SK-N-SH treated with all-trans-retinoic acid at 6 μM for 48 hours (cell line): Measurements from ENCODE around the gene SP110.
"Not testable (repeated sequence)": the region's sequence is repeated elsewhere in the genome, so short reads cannot be mapped to it uniquely, and the experiment has no call there.

Experiments
- ATAC-seq: fragments of 200-7000 bp; cut with Tn5 transposase; 3 replicates; pipeline ENCODE4 v1.9.1; 2020; ENCODE audit warnings: mild to moderate bottlenecking, moderate library complexity
- ARNTL ChIP-seq: fragments of 450-650 bp; formaldehyde crosslinking; IDR thresholded peaks from 2 replicates; pipeline ENCODE4 v1.5.0; 2020; ENCODE audit warnings: low read depth, mild to moderate bottlenecking, moderate library complexity, borderline replicate concordance
- CSDC2 ChIP-seq: fragments of 250-450 bp; sonication (Bioruptor Pico); IDR thresholded peaks from 2 replicates; pipeline ENCODE4 v1.5.0; 2020; ENCODE audit warnings: mild to moderate bottlenecking, moderate library complexity
- ESRRG ChIP-seq: fragments of 250-450 bp; sonication (Bioruptor Pico); IDR thresholded peaks from 2 replicates; pipeline ENCODE4 v1.6.1; 2021; ENCODE audit warnings: mild to moderate bottlenecking
- GLIS3 ChIP-seq: fragments of 250-450 bp; sonication (Bioruptor Pico); IDR thresholded peaks from 2 replicates; pipeline ENCODE4 v1.5.0; 2020; ENCODE audit warnings: mild to moderate bottlenecking, moderate library complexity
- ISL1 ChIP-seq: fragments of 250-450 bp; sonication (Bioruptor Pico); IDR thresholded peaks from 2 replicates; pipeline ENCODE4 v2.1.2; 2022; ENCODE audit warnings: mild to moderate bottlenecking, moderate library complexity
- OSR1 ChIP-seq: fragments of 250-450 bp; sonication (Bioruptor Pico); IDR thresholded peaks from 2 replicates; pipeline ENCODE4 v1.8.0; 2022; ENCODE audit warnings: moderate library complexity, mild to moderate bottlenecking, inconsistent platforms
- PPARA ChIP-seq: fragments of 250-450 bp; sonication (Bioruptor Pico); IDR thresholded peaks from 2 replicates; pipeline ENCODE4 v1.5.0; 2020; ENCODE audit warnings: mild to moderate bottlenecking, borderline replicate concordance
- RARB ChIP-seq: fragments of 250-450 bp; sonication (Bioruptor Pico); IDR thresholded peaks from 2 replicates; pipeline ENCODE4 v1.8.0; 2021; ENCODE audit warnings: mild to moderate bottlenecking, moderate library complexity
- SNAI2 ChIP-seq: fragments of 250-450 bp; sonication (Bioruptor Pico); IDR thresholded peaks from 2 replicates; pipeline ENCODE4 v1.5.0; 2020; ENCODE audit warnings: mild to moderate bottlenecking, moderate library complexity
- TCF4 ChIP-seq: fragments of 250-450 bp; sonication (Bioruptor Pico); IDR thresholded peaks from 2 replicates; pipeline ENCODE4 v1.8.0; 2021; ENCODE audit warnings: mild to moderate bottlenecking, moderate library complexity, borderline replicate concordance
- ZC3H10 ChIP-seq: fragments of 250-450 bp; sonication (Bioruptor Pico); IDR thresholded peaks from 2 replicates; pipeline ENCODE4 v1.5.1; 2021; ENCODE audit warnings: mild to moderate bottlenecking, moderate library complexity
- ZFP3 ChIP-seq: fragments of 250-450 bp; sonication (Bioruptor Pico); IDR thresholded peaks from 2 replicates; pipeline ENCODE4 v1.5.0; 2020; ENCODE audit warnings: mild to moderate bottlenecking, moderate library complexity
- ZFP30 ChIP-seq: fragments of 450-650 bp; formaldehyde crosslinking; IDR thresholded peaks from 2 replicates; pipeline ENCODE4 v1.5.0; 2022; ENCODE audit warnings: mild to moderate bottlenecking, moderate library complexity
- ZNF565 ChIP-seq: fragments of 450-650 bp; formaldehyde crosslinking; conservative IDR thresholded peaks from 2 replicates; pipeline ENCODE4 v1.5.0; 2020; ENCODE audit warnings: low read depth, mild to moderate bottlenecking, moderate library complexity
- ZNF70 ChIP-seq: fragments of 450-650 bp; formaldehyde crosslinking; IDR thresholded peaks from 2 replicates; pipeline ENCODE4 v1.5.0; 2020; ENCODE audit warnings: mild to moderate bottlenecking, moderate library complexity
- ZNF8 ChIP-seq: fragments of 450-650 bp; formaldehyde crosslinking; IDR thresholded peaks from 2 replicates; pipeline ENCODE4 v1.5.0; 2020; ENCODE audit warnings: mild to moderate bottlenecking, moderate library complexity
- TF ChIP-seq, protein P1 (sequence below): fragments of 250-450 bp; sonication (Bioruptor Pico); IDR thresholded peaks from 2 replicates; pipeline ENCODE4 v1.5.1; 2021; ENCODE audit warnings: mild to moderate bottlenecking, moderate library complexity
- TF ChIP-seq, protein P2 (sequence below): fragments of 250-450 bp; sonication (Bioruptor Pico); IDR thresholded peaks from 2 replicates; pipeline ENCODE4 v1.8.0; 2020; ENCODE audit warnings: mild to moderate bottlenecking, moderate library complexity, borderline replicate concordance
- TF ChIP-seq, protein P3 (sequence below): fragments of 250-450 bp; sonication (Bioruptor Pico); IDR thresholded peaks from 2 replicates; pipeline ENCODE4 v1.5.1; 2020; ENCODE audit warnings: low read depth, mild to moderate bottlenecking, moderate library complexity

Gene SP110

DNA sequence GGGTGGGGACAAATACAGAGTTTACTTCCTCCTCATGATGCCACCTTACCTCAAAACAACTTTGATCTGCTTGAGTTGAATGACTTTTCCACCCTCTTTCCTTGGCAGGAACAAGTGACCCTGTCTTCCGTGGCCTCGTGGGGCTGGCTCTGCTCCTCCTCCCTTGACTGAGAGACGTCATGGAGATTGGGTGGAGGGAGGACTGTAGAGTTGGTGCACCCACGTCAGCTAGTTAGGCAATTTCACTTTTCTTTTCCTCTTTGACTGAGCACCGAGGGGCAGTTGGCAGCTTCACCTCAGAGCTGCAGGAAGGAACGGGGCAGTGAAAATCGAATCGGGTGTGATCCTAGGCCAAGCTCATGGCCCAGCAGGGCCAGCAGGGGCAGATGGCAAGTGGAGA is 5.7 kb upstream of the SP110 start, which contains the start of gene SP140 (continued):
- TF ChIP-seq, protein P1, sequence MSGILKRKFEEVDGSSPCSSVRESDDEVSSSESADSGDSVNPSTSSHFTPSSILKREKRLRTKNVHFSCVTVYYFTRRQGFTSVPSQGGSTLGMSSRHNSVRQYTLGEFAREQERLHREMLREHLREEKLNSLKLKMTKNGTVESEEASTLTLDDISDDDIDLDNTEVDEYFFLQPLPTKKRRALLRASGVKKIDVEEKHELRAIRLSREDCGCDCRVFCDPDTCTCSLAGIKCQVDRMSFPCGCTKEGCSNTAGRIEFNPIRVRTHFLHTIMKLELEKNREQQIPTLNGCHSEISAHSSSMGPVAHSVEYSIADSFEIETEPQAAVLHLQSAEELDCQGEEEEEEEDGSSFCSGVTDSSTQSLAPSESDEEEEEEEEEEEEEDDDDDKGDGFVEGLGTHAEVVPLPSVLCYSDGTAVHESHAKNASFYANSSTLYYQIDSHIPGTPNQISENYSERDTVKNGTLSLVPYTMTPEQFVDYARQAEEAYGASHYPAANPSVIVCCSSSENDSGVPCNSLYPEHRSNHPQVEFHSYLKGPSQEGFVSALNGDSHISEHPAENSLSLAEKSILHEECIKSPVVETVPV (CRISPR knock-in tag): no peak

DNA sequence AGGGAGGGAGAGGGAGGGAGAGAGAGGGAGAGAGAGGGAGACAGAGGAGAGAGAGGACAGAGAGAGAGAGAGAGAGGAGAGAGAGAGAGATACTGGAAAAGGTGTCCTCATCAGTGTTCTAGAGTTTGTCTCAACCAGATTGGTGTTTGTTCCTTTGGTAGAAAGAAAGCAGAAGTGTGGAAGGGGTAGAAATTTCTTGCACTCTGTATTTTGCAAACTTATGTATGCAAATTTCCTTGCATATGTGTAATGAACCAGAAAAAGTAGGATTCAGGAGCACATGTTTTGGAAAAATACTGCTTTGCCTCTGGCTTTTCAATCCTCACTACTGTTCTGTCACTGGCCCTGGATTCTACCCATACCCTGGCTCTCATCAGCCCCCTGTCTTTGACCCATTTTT is 4.7 kb upstream of the SP110 start:
- ATAC-seq: no peak
- TF ChIP-seq ZNF8 (CRISPR knock-in tag): no peak
- TF ChIP-seq ZNF565 (CRISPR knock-in tag): no peak
- no peak for TF ChIP-seq ZNF70 (CRISPR knock-in tag)
- no peak for TF ChIP-seq CSDC2
- TF ChIP-seq PPARA: no peak

DNA sequence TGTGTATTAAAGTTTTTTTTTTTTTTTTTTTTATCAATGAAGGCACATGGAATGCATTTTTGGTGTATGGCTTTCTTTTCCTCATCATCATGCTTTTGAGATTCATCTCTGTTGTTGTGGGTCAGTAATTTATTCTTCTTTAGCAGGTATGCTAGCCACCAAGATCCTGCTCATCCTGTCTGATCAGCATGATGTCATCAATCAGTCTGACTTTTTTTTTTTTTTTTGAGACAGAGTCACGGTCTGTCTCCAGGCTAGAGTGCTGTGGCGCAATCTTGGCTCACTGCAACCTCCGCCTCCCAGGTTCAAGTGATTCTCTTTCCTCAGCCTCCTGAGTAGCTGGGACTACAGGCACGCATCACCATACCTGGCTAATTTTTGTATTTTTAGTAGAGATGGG is 3.0 kb upstream of the SP110 start:
- ATAC-seq: not testable (repeated sequence)

DNA sequence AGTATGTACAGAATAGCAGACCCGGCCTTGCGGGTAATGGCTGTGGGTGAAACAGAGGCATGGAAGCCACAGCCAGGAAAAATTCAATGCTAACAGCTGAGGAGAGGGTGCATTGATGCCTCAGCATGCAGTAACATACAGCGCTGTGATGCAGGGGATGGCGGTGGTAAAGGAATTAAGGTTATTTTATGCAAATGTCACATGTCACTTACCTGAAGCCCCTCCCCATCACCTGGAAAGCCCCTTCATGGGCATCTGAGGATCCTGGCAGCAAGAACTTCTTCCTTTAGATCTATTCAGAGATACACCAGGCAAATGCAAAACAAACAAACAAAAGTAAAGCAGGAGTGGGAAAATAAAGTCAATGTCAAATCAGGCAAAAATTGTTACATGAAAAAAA is 1.7 kb upstream of the SP110 start:
- ATAC-seq: no peak
- no peak for TF ChIP-seq SNAI2 (CRISPR knock-in tag)
- TF ChIP-seq, protein P2, sequence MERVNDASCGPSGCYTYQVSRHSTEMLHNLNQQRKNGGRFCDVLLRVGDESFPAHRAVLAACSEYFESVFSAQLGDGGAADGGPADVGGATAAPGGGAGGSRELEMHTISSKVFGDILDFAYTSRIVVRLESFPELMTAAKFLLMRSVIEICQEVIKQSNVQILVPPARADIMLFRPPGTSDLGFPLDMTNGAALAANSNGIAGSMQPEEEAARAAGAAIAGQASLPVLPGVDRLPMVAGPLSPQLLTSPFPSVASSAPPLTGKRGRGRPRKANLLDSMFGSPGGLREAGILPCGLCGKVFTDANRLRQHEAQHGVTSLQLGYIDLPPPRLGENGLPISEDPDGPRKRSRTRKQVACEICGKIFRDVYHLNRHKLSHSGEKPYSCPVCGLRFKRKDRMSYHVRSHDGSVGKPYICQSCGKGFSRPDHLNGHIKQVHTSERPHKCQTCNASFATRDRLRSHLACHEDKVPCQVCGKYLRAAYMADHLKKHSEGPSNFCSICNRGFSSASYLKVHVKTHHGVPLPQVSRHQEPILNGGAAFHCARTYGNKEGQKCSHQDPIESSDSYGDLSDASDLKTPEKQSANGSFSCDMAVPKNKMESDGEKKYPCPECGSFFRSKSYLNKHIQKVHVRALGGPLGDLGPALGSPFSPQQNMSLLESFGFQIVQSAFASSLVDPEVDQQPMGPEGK (CRISPR knock-in tag): no peak
- no peak for TF ChIP-seq PPARA
- TF ChIP-seq RARB (CRISPR knock-in tag): no peak
- no peak for TF ChIP-seq ISL1 (CRISPR knock-in tag)
- no peak for TF ChIP-seq OSR1 (CRISPR knock-in tag)
- no peak for TF ChIP-seq ESRRG (CRISPR knock-in tag)
- TF ChIP-seq CSDC2: no peak
- TF ChIP-seq ZNF70 (CRISPR knock-in tag): no peak
- TF ChIP-seq, protein P3, sequence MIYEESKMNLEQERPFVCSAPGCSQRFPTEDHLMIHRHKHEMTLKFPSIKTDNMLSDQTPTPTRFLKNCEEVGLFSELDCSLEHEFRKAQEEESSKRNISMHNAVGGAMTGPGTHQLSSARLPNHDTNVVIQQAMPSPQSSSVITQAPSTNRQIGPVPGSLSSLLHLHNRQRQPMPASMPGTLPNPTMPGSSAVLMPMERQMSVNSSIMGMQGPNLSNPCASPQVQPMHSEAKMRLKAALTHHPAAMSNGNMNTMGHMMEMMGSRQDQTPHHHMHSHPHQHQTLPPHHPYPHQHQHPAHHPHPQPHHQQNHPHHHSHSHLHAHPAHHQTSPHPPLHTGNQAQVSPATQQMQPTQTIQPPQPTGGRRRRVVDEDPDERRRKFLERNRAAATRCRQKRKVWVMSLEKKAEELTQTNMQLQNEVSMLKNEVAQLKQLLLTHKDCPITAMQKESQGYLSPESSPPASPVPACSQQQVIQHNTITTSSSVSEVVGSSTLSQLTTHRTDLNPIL (CRISPR knock-in tag): no peak
- TF ChIP-seq ZFP3: no peak
- no peak for TF ChIP-seq ARNTL (CRISPR knock-in tag)
- TF ChIP-seq, protein P1 (CRISPR knock-in tag): no peak
- no peak for TF ChIP-seq ZNF565 (CRISPR knock-in tag)
- no peak for TF ChIP-seq ZFP30

DNA sequence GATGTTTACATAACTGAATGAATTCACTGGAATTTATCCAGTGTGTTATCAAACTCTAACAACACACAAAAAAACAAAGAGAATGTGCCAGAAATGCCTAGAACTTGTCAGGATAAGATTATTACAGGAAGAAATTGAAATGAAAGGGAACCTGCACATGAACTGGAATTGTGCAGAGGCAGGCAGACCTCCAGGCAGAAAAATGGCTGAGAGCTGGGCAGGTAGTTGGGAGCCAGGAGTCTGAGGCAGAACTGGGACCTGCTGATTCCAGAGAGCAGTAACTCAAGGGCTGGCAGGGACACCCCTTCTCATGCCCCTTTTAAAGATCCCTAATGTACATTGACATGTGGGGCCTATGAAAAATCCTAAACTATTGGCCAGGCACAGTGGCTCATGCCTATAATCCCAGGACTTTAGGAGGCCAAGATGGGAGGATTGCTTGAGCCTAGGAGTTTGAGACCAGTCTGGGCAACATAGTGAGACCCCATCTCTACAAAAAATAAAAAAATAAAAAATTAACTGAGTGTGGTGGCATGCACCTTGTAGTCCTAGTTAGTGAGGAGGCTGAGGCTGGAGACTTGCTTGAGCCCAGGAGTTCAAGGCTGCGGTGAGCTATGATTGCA is 674 bp upstream of the SP110 start:
- no peak for TF ChIP-seq OSR1 (CRISPR knock-in tag)
- no peak for TF ChIP-seq SNAI2 (CRISPR knock-in tag)
- no peak for TF ChIP-seq PPARA
- no peak for TF ChIP-seq ARNTL (CRISPR knock-in tag)
- no peak for TF ChIP-seq GLIS3
- TF ChIP-seq ZFP30: no peak
- TF ChIP-seq, protein P1 (CRISPR knock-in tag): no peak
- TF ChIP-seq ZNF8 (CRISPR knock-in tag): no peak
- no peak for TF ChIP-seq TCF4 (CRISPR knock-in tag)
- no peak for TF ChIP-seq CSDC2
- TF ChIP-seq ESRRG (CRISPR knock-in tag): no peak
- no peak for TF ChIP-seq ZNF565 (CRISPR knock-in tag)
- TF ChIP-seq ZC3H10 (CRISPR knock-in tag): no peak
- ATAC-seq: peak; percentile 16
